Neural progenitor cell (in vitro differentiated cells): ENCODE results near the gene PHEX.

ENCODE experiments used
- EZH2 ChIP-seq: fragments of 200-600 bp; sonication (generic); IDR thresholded peaks from 2 replicates; pipeline ENCODE4 v1.6.1; 2017; ENCODE audit warnings: antibody characterized with exemption, mild to moderate bottlenecking, moderate library complexity
- TF ChIP-seq, protein P1 (sequence below): fragments of 200-600 bp; sonication (generic); IDR thresholded peaks from 2 replicates; pipeline ENCODE4 v1.5.1; 2017; ENCODE audit warnings: antibody characterized with exemption, mild to moderate bottlenecking

DNA sequence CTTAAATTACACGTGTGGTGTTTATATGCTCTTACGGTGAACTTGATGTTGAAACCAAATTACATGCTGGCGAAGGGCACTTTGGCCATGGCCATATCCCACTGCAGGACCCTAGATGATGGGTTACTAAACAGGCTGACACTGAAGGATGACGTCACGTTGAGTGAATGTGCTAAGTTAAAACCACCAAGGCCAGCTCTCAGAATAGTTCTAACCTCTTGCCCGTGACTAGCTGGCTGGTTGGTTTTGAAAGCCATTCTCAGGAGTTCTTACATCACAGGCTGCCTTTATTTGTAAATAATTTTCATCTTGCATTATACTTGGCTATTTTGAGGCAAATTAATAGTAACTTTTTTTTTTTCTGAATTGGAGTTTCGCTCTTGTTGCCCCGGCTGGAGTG is 41.3 kb upstream of the PHEX start:
- TF ChIP-seq, protein P1, sequence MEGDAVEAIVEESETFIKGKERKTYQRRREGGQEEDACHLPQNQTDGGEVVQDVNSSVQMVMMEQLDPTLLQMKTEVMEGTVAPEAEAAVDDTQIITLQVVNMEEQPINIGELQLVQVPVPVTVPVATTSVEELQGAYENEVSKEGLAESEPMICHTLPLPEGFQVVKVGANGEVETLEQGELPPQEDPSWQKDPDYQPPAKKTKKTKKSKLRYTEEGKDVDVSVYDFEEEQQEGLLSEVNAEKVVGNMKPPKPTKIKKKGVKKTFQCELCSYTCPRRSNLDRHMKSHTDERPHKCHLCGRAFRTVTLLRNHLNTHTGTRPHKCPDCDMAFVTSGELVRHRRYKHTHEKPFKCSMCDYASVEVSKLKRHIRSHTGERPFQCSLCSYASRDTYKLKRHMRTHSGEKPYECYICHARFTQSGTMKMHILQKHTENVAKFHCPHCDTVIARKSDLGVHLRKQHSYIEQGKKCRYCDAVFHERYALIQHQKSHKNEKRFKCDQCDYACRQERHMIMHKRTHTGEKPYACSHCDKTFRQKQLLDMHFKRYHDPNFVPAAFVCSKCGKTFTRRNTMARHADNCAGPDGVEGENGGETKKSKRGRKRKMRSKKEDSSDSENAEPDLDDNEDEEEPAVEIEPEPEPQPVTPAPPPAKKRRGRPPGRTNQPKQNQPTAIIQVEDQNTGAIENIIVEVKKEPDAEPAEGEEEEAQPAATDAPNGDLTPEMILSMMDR = no peak
- no peak for TF ChIP-seq EZH2
